Right ventricle myocardium inferior (tissue), 1 donor: Measurements from ENCODE around the gene NXNL1. TPM values are rescaled to one million over a fixed set of nuclear protein-coding genes. Genes with fewer than 3 reads are reported as not detected.
"Not testable (repeated sequence)": the region's sequence is repeated elsewhere in the genome, so short reads cannot be mapped to it uniquely, and the experiment has no call there.

Experiments used
- ATAC-seq: fragments of 200-7000 bp; cut with Tn5 transposase; one replicate; pipeline ENCODE4 v1.9.1; 2020; ENCODE audit warnings: mild to moderate bottlenecking, moderate library complexity
- DNase-seq: peaks from one replicate; pipeline ENCODE4 v3.0.0; 2021; ENCODE audit errors: missing footprints
- intact Hi-C: fragments of 100-400 bp; cut with DNase I; formaldehyde crosslinking; loops from one replicate; pipeline ENCODE4 v1.11.0; 2022
- total RNA-seq: library from RNA; stranded (reverse); fragmentation: NEBNext Ultra II Directional; extraction: Animal tissue kit (Norgen Biotek cat#: 25700); gene quantifications from one replicate; pipeline ENCODE4 v1.2.1, GENCODE V29; 2021
- donor health status: DM: no; HTN: yes; CAD: no; lungs with severe emphysema.

Gene NXNL1
- total RNA-seq, 1 donor from 2014 or later: not detected

DNA sequence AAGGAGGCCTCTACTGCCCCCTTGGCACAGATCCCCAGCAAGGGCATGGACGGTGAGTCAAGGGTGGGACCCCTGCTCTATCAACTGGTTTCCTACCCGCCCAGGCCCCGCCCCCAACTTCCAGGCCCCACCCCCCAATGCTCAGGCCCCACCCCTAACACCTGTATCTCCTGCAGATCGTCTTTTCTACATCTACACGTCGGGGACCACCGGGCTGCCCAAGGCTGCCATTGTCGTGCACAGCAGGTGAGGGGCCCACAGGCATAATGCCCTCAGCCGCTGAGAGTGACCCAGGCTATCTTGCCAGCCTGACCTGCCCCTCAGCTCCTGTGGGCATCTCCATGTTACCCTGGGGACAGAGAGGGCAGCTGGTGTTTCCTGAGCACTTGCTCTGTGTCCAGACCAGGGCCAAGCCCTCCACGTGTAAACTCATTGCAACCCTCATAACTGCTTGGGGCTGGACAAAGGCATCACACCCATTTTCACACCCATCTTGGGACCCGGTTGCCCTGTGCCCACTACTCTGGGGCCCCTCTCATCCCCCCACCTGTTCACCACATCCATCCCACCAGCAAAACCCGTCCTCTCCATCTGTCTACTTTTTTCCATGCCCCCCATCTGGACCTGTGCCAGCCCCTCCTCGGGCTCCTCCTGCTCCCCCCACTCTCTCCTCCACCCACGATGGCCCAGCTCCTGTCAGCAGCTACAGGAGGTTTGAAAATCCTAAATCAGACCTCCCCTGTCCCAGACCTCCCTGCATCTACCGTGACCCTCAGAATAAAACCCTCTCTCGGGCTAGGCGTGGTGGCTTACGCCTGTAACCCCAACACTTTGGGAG is 26.8 kb upstream of the NXNL1 start:
- DNase-seq (no peak), ATAC-seq (no peak)
- intact Hi-C loops: no loop called here

GRCh38 chr19:17486545-17487240 is 26.0 kb upstream of the NXNL1 start:
- intact Hi-C loops: no loop called here
- ATAC-seq (no peak), DNase-seq (no peak)

GRCh38 chr19:17484520-17485185 is 23.9 kb upstream of the NXNL1 start:
- ATAC-seq (no peak), DNase-seq (no peak)
- intact Hi-C loops: no loop called here

- intact Hi-C loops: no loop called here
- ATAC-seq (no peak), DNase-seq (no peak)
Measured at GRCh38 chr19:17483605-17484002, 22.9 kb upstream of the NXNL1 start.

GRCh38 chr19:17482877-17483604 is 22.3 kb upstream of the NXNL1 start:
- DNase-seq (no peak), ATAC-seq (no peak)
- intact Hi-C loops: no loop called here

DNA sequence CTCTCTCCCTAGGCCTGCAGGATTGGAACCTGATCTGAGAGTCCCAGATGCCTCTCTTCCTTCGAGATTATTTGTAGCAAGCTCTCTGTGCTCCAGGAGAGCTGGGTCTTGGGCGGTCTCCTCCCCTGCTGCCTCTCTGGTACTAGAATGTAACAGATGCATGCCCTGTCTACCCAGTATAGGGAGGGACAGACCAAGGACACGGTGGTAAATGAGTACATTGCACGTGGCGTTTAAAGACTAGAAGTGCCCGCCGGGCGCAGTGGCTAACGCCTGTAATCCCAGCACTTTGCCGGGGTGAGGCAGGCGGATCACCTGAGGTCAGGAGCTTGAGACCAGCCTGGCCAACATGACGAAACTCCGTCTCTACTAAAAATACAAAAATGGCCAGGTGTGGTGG is 21.3 kb upstream of the NXNL1 start:
- no peak for DNase-seq
- ATAC-seq: no peak
- intact Hi-C loops: no loop called here

- DNase-seq: no peak
- intact Hi-C loops: no loop called here
- ATAC-seq: no peak
Measured at GRCh38 chr19:17479325-17479791, 18.6 kb upstream of the NXNL1 start.

- ATAC-seq (peak; percentile 87), DNase-seq (peak; percentile 79)
- intact Hi-C loops: no loop called here
Measured at GRCh38 chr19:17475541-17476115, 14.9 kb upstream of the NXNL1 start.

DNA sequence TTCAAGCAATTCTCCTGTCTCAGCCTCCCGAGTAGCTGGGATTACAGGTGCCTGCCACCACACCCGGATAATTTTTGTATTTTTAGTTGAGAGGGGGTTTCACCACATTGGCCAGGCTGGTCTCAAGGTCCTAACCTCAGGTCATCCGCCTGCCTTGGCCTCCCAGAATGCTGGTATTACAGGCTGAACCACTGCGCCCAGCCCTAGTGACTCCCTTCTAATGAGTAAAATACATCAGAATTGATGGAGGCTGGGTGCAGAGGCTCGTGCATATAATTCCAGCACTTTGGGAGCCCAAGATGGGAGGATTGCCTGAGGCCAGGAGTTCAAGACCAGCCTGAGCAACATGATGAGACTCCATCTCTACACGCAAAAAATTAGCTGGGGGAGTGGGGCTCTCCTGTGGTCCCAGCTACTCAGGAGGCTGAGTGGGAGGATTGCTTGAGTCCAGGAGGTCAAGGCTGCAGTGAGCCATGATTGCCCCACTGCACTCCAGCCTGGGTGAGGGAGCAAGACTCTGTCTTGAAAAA is 14.3 kb upstream of the NXNL1 start:
- intact Hi-C loops, ATAC-seq, DNase-seq: not testable (repeated sequence)

DNA sequence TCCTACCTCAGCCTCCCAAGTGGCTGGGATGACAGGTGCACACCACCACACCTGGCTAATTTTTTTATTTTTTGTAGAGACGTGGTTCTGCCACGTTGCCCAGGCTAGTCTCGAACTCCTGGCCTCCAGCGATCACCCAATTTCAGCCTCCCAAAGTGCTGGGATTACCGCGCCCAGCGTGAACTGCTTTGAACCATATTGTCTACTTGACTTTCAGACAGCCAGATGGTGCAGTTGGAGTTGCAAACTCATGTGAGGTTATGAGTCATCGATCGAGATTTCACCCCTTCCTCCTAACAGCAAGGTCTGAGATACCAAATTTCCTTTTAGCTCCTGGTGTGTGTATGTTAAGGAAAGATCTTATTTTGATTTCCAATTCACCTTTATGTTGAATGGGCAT is 12.3 kb upstream of the NXNL1 start:
- intact Hi-C loops: loop anchor here (5.0 kb wide), 1 partner anchor 84 kb away; the partner anchor contains the start of gene COLGALT1
- ATAC-seq (no peak), DNase-seq (no peak)

DNA sequence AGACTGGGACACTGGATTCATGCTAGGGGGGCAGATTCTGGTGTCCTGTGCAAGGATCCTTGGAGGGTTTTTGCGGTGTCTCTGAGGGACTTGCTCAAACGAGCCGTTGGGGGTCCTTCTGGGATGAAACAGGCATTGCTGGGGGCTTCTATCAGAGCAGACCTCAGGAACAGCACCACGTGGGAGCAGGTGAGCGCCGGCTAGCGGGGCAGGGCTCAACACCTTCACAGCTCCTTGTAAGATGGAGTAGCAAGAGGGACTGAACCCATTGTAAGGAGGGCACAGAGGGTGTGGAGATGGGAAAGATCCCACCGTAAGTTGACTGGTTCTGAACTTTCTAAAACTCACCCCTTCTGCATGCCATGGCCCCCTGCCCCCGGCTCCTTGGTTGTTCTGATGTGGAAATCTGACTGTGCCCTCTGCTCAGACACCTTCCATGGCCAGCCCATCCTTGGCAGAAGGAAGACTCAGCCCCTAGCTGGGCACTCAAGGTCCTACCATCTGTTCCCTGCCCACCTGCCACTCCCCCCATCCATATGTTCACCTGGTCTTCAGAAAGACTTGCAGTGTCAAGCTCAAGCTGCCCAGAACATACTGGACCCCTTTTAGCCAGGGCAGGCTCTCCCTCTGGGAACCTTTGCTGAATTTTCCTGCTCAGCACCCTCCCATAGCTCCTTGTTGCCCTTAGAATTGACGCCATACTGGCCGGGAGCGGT is 10.8 kb upstream of the NXNL1 start:
- intact Hi-C loops: loop anchor here (5.0 kb wide), 1 partner anchor 86 kb away; the partner anchor contains the start of gene COLGALT1
- ATAC-seq: no peak
- DNase-seq: no peak

DNA sequence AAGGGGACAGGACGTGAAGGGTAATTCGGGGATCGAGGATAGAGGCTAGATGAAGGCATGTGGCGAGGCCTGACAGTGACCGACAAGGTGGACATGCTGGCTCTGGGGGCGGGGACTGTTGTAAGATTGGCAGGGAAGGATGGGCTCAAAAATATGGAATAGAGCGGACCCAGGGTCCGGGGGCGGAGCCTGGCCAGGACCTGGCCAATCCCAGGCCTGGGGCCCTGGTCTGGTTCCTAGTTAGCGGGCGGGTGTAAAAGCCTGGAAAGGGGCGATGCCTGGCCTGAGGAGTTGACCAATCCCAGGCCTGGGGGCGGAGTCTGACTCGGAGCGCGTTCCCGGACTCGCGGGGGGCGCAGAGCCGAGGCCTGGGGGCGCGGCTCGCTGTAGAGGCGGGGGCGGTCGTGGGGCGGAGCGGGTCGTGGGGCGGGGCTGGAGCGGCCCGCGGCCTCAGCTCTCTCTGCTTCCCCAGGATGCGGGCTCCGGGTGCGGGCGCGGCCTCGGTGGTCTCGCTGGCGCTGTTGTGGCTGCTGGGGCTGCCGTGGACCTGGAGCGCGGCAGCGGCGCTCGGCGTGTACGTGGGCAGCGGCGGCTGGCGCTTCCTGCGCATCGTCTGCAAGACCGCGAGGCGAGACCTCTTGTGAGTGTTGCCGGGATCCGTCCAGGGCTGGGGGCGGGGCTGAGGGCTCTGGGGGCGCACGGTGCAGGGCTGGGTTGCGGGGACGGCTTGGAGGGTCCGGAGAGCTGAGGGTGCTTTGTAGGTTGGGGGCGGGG is 9.5 kb upstream of the NXNL1 start, which contains the start of gene SLC27A1:
Gene SLC27A1, plus strand, starts transcription at position 457 of the 774 bp plus-strand sequence. Its CDS starts 17 bp downstream, at position 474.
- intact Hi-C loops: loop anchor here (5.0 kb wide), 1 partner anchor 87 kb away; the partner anchor contains the start of gene COLGALT1
- peak; percentile 99 for DNase-seq
- ATAC-seq: peak; percentile 91

- intact Hi-C loops: loop anchor here (5.0 kb wide), 4 partner anchors 43 to 122 kb away; partner anchors contain the start of genes COLGALT1, MVB12A and PGLS
- ATAC-seq (peak; percentile 84), DNase-seq (peak; percentile 98)
Measured at GRCh38 chr19:17469481-17470067, 8.8 kb upstream of the NXNL1 start.

GRCh38 chr19:17469092-17469480 is 8.4 kb upstream of the NXNL1 start:
- no peak for ATAC-seq
- intact Hi-C loops: loop anchor here (5.0 kb wide), 3 partner anchors 43 to 122 kb away; partner anchors contain the start of genes MVB12A and PGLS
- no peak for DNase-seq

DNA sequence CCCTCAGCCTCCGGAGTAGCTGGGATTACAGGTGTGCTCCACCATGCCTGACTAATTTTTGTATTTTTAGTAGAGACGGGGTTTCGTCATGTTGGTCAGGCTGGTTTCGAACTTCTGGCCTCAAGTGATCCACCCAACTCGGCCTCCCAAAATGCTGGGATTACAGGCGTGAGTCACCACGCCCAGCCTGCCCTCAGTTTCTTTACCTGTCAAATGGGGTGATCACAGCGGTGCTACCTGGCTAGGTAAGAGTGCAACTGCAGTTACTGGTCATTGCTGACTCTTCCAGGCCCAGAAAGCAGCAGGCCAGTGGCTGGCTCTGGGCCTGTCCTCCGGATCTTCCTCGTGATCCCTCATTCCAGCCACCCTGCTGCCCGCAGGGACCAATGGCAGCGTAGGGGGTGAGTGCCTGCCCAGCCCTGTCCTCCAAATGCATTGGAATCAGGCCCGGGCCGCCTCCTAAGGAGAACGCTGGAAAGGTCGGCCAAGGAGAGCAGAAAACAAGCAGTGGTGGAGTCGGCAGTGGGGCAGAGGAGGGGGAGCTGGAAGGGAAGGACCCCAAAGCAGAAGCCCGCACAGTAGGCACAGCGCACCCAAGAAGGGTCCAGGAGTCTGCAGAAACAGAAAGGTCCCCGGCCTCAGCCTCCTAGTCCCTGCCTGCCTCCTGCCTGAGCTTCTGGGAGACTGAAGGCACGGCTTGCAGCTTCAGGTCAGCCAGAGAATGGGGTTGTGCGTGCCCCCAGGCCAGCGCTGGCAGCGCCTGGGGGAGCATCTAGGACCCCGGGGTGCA is 7.8 kb upstream of the NXNL1 start:
- ATAC-seq (peak; percentile 40), DNase-seq (peak; percentile 89)
- intact Hi-C loops: loop anchor here (5.0 kb wide), 3 partner anchors 44 to 121 kb away; partner anchors contain the start of genes MVB12A and PGLS
